ENCODE measurements around the gene TULP1. TPM values are rescaled to one million over a fixed set of nuclear protein-coding genes. Genes with fewer than 3 reads are reported as not detected.

Gene TULP1
- total and polyA plus RNA-seq, 2 of the 13 experiments (the other 11 are each of a cell fraction or from before 2014, with no cell fraction given) = not detected

- TF ChIP-seq ZNF646 (CRISPR knock-in tag; IDR thresholded peaks at IDR 0.05) (no peak), HNRNPH1 (optimal IDR thresholded peaks at IDR 0.05; ENCODE audit: low read depth, low read length) (no peak), MED8 (CRISPR knock-in tag; IDR thresholded peaks at IDR 0.05; ENCODE audit: insufficient replicate concordance) (no peak), LBX2 (CRISPR knock-in tag; IDR thresholded peaks at IDR 0.05; ENCODE audit: borderline replicate concordance) (no peak), CEBPG (CRISPR knock-in tag; IDR thresholded peaks at IDR 0.05) (no peak), CERS6 (CRISPR knock-in tag; IDR thresholded peaks at IDR 0.05) (no peak), TSC22D2 (CRISPR knock-in tag; IDR thresholded peaks at IDR 0.05; ENCODE audit: borderline replicate concordance) (0 out of 2 replicates have a peak, but pooled peaks have one; percentile 23), MLXIP (CRISPR knock-in tag; IDR thresholded peaks at IDR 0.05; ENCODE audit: borderline replicate concordance) (no peak), ZSCAN12 (CRISPR knock-in tag; IDR thresholded peaks at IDR 0.05) (no peak), ZNF546 (CRISPR knock-in tag; conservative IDR thresholded peaks at IDR 0.05) (no peak), ZBTB10 (CRISPR knock-in tag; IDR thresholded peaks at IDR 0.05; ENCODE audit: borderline replicate concordance) (no peak), ZNF235 (CRISPR knock-in tag; IDR thresholded peaks at IDR 0.05; ENCODE audit: borderline replicate concordance) (0 out of 2 replicates have a peak, but pooled peaks have one; percentile 9), KLF11 (CRISPR knock-in tag; IDR thresholded peaks at IDR 0.05) (no peak), ZNF703 (CRISPR knock-in tag; IDR thresholded peaks at IDR 0.05; ENCODE audit: borderline replicate concordance) (no peak)
Observed at GRCh38 chr6:35473075-35473849, 39.4 kb downstream of the TULP1 start (continued).
